ENCODE results near the gene SHC3.

DNA sequence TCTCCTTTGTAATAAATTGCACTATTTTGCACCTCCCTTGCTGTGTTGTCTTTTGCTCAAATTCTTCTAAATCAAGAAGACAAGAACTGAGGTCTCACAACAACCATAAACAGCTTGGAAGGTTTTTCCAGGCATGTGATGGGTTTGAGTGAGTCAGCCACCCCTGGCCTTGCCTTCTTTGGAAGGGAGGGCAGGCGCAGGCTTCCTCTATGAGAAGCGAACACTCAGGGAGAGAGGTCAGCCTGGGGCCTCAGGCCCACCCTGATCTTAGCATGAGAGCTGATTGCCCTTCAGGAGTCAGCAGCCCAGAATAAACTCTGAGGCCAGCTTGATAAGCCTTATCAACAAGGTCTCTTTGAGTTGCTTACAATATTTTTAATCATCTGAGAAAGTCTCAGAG lies 155.7 kb downstream of the SHC3 start:
- TF ChIP-seq GATA2 (IDR thresholded peaks at IDR 0.05; ENCODE audit: low read depth, low read length), result no peak
- no peak for TF ChIP-seq GATA3 (IDR thresholded peaks at IDR 0.05; ENCODE audit: low read depth, low read length)
